H9 (cell line): ENCODE measurements around the gene TBC1D13. TPM values are rescaled to one million over a fixed set of nuclear protein-coding genes. Genes with fewer than 3 reads are reported as not detected.

Source experiments
- DNase-seq: peaks from one replicate; pipeline ENCODE4 v3.0.0-alpha.2; 2017
- H2AFZ ChIP-seq: one replicate; pipeline ENCODE4 v1.6.1; 2013; ENCODE audit warnings: mild to moderate bottlenecking, low read length, control low read depth, moderate library complexity
- H2AK5ac ChIP-seq: 2 replicates; pipeline ENCODE4 v1.6.1; 2013; ENCODE audit warnings: low read length, control low read depth, mixed read lengths; ENCODE audit not compliant: insufficient read length
- H2BK120ac ChIP-seq: one replicate; pipeline ENCODE4 v1.6.1; 2013; ENCODE audit warnings: low read depth, mild to moderate bottlenecking, low read length, control low read depth, inconsistent platforms; ENCODE audit not compliant: poor library complexity, severe bottlenecking
- H2BK12ac ChIP-seq: 2 replicates; pipeline ENCODE4 v1.6.1; 2013; ENCODE audit warnings: low read length, control low read depth, mixed read lengths, low read depth; ENCODE audit not compliant: insufficient read length
- H2BK15ac ChIP-seq: 2 replicates; pipeline ENCODE4 v1.6.1; 2013; ENCODE audit warnings: low read depth, low read length, control low read depth
- H2BK20ac ChIP-seq: one replicate; pipeline ENCODE4 v1.6.1; 2013; ENCODE audit warnings: low read depth, mild to moderate bottlenecking, low read length, control low read depth, inconsistent platforms; ENCODE audit not compliant: poor library complexity, severe bottlenecking
- H2BK5ac ChIP-seq: 2 replicates; pipeline ENCODE4 v1.6.1; 2013; ENCODE audit warnings: low read length, control low read depth, mixed read lengths; ENCODE audit not compliant: insufficient read length
- H3K14ac ChIP-seq: 2 replicates; pipeline ENCODE4 v1.6.1; 2013; ENCODE audit warnings: low read length, control low read depth; ENCODE audit not compliant: insufficient read depth
- H3K18ac ChIP-seq: 2 replicates; pipeline ENCODE4 v1.6.1; 2013; ENCODE audit warnings: low read depth, mild to moderate bottlenecking, mixed read lengths, low read length, control low read depth; ENCODE audit not compliant: insufficient read length
- H3K23ac ChIP-seq: 2 replicates; pipeline ENCODE4 v1.6.1; 2013; ENCODE audit warnings: low read length, control low read depth, mixed read lengths, low read depth; ENCODE audit not compliant: insufficient read length
- H3K23me2 ChIP-seq: 2 replicates; pipeline ENCODE4 v1.6.1; 2013; ENCODE audit warnings: low read depth, mild to moderate bottlenecking, mixed read lengths, low read length, control low read depth; ENCODE audit not compliant: insufficient read length, poor library complexity, severe bottlenecking
- H3K27ac ChIP-seq: 2 replicates; pipeline ENCODE4 v1.5.1; 2013; ENCODE audit warnings: low read length, control low read depth, mixed read lengths, low read depth; ENCODE audit not compliant: insufficient read length
- H3K27me3 ChIP-seq: 2 replicates; pipeline ENCODE4 v1.6.1; 2013; ENCODE audit warnings: low read length, control low read depth, inconsistent platforms; ENCODE audit not compliant: insufficient read depth
- H3K4ac ChIP-seq: 2 replicates; pipeline ENCODE4 v1.6.1; 2013; ENCODE audit warnings: low read depth, mild to moderate bottlenecking, control low read depth, inconsistent platforms, low read length, moderate library complexity
- H3K4me1 ChIP-seq: 2 replicates; pipeline ENCODE4 v1.6.1; 2013; ENCODE audit warnings: low read length, control low read depth, inconsistent platforms; ENCODE audit not compliant: insufficient read depth
- H3K4me2 ChIP-seq: 2 replicates; pipeline ENCODE4 v1.6.1; 2013; ENCODE audit warnings: low read length, control low read depth, mixed read lengths; ENCODE audit not compliant: insufficient read length, insufficient read depth
- H3K56ac ChIP-seq: 2 replicates; pipeline ENCODE4 v1.6.1; 2013; ENCODE audit warnings: low read depth, mild to moderate bottlenecking, mixed read lengths, low read length, control low read depth; ENCODE audit not compliant: insufficient read length
- H3K79me1 ChIP-seq: 2 replicates; pipeline ENCODE4 v1.6.1; 2013; ENCODE audit warnings: low read depth, mild to moderate bottlenecking, moderate library complexity, low read length, control low read depth, inconsistent platforms; ENCODE audit not compliant: insufficient read depth, poor library complexity, severe bottlenecking
- H3K79me2 ChIP-seq: 2 replicates; pipeline ENCODE4 v1.6.1; 2013; ENCODE audit warnings: low read length, control low read depth, inconsistent platforms; ENCODE audit not compliant: insufficient read depth
- H3K9ac ChIP-seq: 2 replicates; pipeline ENCODE4 v1.6.1; 2013; ENCODE audit warnings: low read length, control low read depth, mixed read lengths; ENCODE audit not compliant: insufficient read length; ENCODE audit errors: extremely low read depth
- H3K9me3 ChIP-seq: one replicate; pipeline ENCODE4 v1.6.1; 2013; ENCODE audit warnings: low read depth, low read length, inconsistent platforms; ENCODE audit not compliant: control insufficient read depth
- H3T11ph ChIP-seq: one replicate; pipeline ENCODE4 v1.6.1; 2013; ENCODE audit warnings: mild to moderate bottlenecking, low read length, control low read depth, inconsistent platforms
- H4K20me1 ChIP-seq: one replicate; pipeline ENCODE4 v1.6.1; 2013; ENCODE audit not compliant: control insufficient read depth, insufficient read length, insufficient read depth
- H4K5ac ChIP-seq: 2 replicates; pipeline ENCODE4 v1.6.1; 2013; ENCODE audit warnings: low read depth, mild to moderate bottlenecking, mixed read lengths, low read length, control low read depth; ENCODE audit not compliant: insufficient read length
- H4K8ac ChIP-seq: replicated peaks from 2 replicates; pipeline ENCODE4 v1.6.1; 2013; ENCODE audit warnings: low read length, control low read depth, mixed read lengths, low read depth; ENCODE audit not compliant: insufficient read length
- H4K91ac ChIP-seq: 2 replicates; pipeline ENCODE4 v1.6.1; 2013; ENCODE audit warnings: low read depth, mild to moderate bottlenecking, moderate library complexity, mixed read lengths, low read length, control low read depth; ENCODE audit not compliant: insufficient read length
- H3K27ac Mint-ChIP-seq, 3 experiments: 2 replicates in 2 of 3; 3 replicates in 1 of 3; pipeline ENCODE4 v1.8.0; 2020 to 2021; ENCODE audit warnings: mixed read lengths in 3 of 3, mild to moderate bottlenecking in 1 of 3, moderate library complexity in 1 of 3
- H3K27me3 Mint-ChIP-seq: 2 replicates; pipeline ENCODE4 v1.8.0; 2021; ENCODE audit warnings: low read depth, mild to moderate bottlenecking, moderate library complexity, mixed read lengths
- H3K36me3 Mint-ChIP-seq, 3 experiments: 2 replicates in 2 of 3; 3 replicates in 1 of 3; pipeline ENCODE4 v1.8.0; 2020 to 2021; ENCODE audit warnings: low read depth in 3 of 3, mixed read lengths in 3 of 3; ENCODE audit not compliant: insufficient read depth in 1 of 3
- H3K4me1 Mint-ChIP-seq, 2 experiments: 2 replicates each; pipeline ENCODE4 v1.8.0; 2020; ENCODE audit warnings: mixed read lengths in 2 of 2
- H3K4me3 Mint-ChIP-seq, 2 experiments: 2 replicates in 1 of 2; 3 replicates in 1 of 2; pipeline ENCODE4 v1.8.0; 2020 to 2021; ENCODE audit warnings: mild to moderate bottlenecking in 2 of 2, mixed read lengths in 2 of 2, moderate library complexity in 1 of 2
- H3K9me3 Mint-ChIP-seq, 2 experiments: 2 replicates in 1 of 2; 3 replicates in 1 of 2; pipeline ENCODE4 v1.8.0; 2020; ENCODE audit warnings: mild to moderate bottlenecking in 2 of 2, mixed read lengths in 2 of 2, moderate library complexity in 1 of 2
- CTCF ChIP-seq: fragments of 200-600 bp; sonication (generic); conservative IDR thresholded peaks from 3 replicates; pipeline ENCODE4 v1.8.0; 2021; ENCODE audit warnings: antibody characterized with exemption, mild to moderate bottlenecking
- WGBS: extraction: QIAGEN DNeasy Blood & Tissue Kit; methylation state at CpG from one replicate; pipeline ENCODE4 v1.1.7; 2013; ENCODE audit warnings: missing lambda C conversion rate, low lambda C conversion rate, mixed read lengths; ENCODE audit not compliant: insufficient read length; ENCODE audit errors: extremely low coverage; 5-methylcytosine and 5-hydroxymethylcytosine counted together
- total RNA-seq: library from RNA; stranded (reverse); gene quantifications from 2 replicates; pipeline ENCODE4 v1.2.1, GENCODE V29; 2021

The TBC1D13 gene
- total RNA-seq, 1 experiment from 2014 or later = 27.3 TPM

- Mint-ChIP-seq H3K36me3 (peaks cover 2 to 30% (median 27%) of the 10 kb centered on the region in 3 experiments; a peak in 5 of 7 replicates), H3K4me1 (no peaks in the 10 kb centered on the region), H3K27ac (0 out of 7 replicates have a peak overlapping the region, but pooled peaks of 1 of the 3 experiments have one; percentile 23), H3K4me3 (no peak overlapping the region; a peak in 1 of 5 replicates), H3K9me3 (no peaks in the 10 kb centered on the region), H3K27me3 (no peaks in the 10 kb centered on the region)
- no peak overlapping the region for H3K4ac ChIP-seq
- H2AFZ ChIP-seq = no peak overlapping the region
- H2AK5ac ChIP-seq = no peak overlapping the region
- no peaks in the 10 kb centered on the region for H3K9me3 ChIP-seq
- H2BK15ac ChIP-seq = no peak overlapping the region
- H3K18ac ChIP-seq = no peak overlapping the region
- H2BK5ac ChIP-seq = no peak overlapping the region
- no peak for TF ChIP-seq CTCF
- no peaks in the 10 kb centered on the region for H4K20me1 ChIP-seq
- no peak for DNase-seq
- no peak overlapping the region for H4K8ac ChIP-seq
- H3K23ac ChIP-seq = no peak overlapping the region
- no peaks in the 10 kb centered on the region for H3K4me1 ChIP-seq
- WGBS = no CpG with 5 or more reads among the region's 3 CpGs
- H3K27me3 ChIP-seq = no peaks in the 10 kb centered on the region
- no peak overlapping the region for H2BK12ac ChIP-seq
- H4K5ac ChIP-seq = no peak overlapping the region
- no peak overlapping the region for H3T11ph ChIP-seq
- no peaks in the 10 kb centered on the region for H3K79me1 ChIP-seq
- H3K9ac ChIP-seq = no peak overlapping the region
- no peak overlapping the region for H4K91ac ChIP-seq
- no peak overlapping the region for H3K27ac ChIP-seq
- H3K14ac ChIP-seq = no peak overlapping the region
- H3K79me2 ChIP-seq = no peaks in the 10 kb centered on the region
- H2BK120ac ChIP-seq = no peak overlapping the region
- H3K23me2 ChIP-seq = no peaks in the 10 kb centered on the region
- no peak overlapping the region for H3K4me2 ChIP-seq
- no peak overlapping the region for H2BK20ac ChIP-seq
- no peak overlapping the region for H3K56ac ChIP-seq
Measured at GRCh38 chr9:128808543-128808942, 21.5 kb downstream of the TBC1D13 start.
